Suppressor macrophage (primary cell): ENCODE measurements around the gene YY1AP1.
"Not testable (repeated sequence)": the region's sequence is repeated elsewhere in the genome, so short reads cannot be mapped to it uniquely, and the experiment has no call there.

Experiments used
- DNase-seq, 4 experiments: peaks; one replicate each; pipeline ENCODE4 v3.0.0-alpha.2; 2020 to 2022

YY1AP1 gene

DNA sequence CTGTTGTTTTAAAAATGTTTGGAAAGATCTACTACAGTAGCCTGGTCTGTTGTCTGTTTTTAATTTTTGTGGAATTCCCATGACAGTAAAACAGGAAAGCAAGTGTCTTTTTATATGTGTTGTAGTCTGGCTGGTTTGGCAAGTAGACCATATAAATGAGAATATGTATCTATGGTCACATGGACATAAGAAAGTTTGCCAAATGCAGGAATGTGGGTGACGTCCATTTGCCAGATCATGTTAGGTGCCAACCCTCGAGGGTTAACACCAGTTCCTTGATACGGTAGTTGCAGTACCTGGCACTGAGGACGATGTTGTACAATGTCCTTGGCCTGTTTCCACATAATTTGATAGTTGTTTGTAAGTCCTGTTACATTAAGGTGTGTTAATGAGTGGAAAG is 6.5 kb upstream of the YY1AP1 start:
- no peak for DNase-seq

DNA sequence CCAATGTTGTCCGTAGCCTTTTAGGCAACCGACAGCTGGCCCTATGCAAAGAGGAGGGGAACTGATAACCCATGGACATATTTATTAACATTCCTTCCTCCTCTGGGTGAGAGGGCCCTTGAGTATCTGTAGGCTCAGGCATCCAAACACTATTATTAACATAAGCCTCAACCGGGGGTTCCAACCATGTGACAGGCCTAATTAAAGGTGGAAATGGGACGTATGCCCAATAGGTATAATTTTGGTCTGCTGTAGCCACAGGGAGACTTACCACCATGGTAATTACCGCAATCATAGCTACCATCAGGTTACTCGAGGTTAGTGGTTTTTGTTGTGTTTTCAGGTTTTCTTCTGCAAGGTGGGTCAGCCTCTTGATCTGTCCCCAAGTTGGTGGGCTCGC is 5.6 kb upstream of the YY1AP1 start:
- no peak for DNase-seq

DNA sequence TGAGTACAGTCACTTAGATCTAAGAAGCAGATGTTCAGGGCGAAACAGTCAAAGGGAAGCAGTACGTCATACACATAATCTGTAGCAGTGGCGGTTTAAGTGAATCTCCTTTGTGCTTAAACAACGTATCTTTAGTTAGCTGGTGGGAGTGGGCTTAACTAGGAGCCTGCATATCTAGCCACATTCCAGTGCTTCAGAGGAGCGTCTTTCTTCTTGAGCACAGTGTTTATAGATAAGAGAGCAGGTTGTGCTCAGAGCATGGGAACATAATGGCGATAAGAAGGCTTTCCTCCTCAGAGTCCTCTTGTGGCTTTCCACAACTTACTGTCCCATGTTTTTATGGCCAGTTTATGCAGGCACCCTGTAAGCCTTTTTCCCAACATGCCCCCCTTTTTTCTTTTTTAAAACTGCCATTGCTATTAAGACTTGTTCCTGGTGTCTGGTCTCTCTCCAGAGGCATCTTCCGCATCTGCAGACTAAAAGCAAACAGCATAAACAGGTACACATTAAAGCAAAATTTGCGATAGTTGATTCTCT is 3.5 kb upstream of the YY1AP1 start:
- no peak for DNase-seq

DNA sequence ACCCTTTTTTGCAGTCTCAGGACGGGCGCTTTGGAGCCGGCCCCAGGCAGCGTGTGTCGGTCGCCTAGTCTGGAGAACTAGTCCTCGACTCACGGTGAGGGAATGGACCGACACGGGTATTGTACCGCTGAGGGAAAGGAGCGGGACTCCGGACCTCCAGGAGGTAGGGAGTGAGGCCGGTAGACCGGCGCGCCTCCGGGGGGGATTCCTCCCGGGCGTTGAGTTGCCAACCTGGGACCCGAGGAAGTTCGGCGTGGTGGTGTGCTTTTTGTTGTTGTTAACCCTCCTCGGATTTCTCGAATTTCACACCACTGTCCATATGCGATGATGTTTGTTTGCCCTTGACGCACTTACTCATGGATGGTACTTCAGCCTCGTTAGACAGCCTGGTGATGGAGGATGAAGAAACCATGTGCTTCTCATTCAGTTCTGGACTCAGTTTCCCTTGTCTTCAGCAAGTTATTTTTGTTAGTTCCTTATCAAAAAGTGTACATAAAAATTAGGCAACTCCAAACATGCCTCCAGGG is 570 bp upstream of the YY1AP1 start, which contains the start of gene DAP3:
DAP3 (plus strand) TSS at position 11 of the 527 bp plus-strand sequence. CDS start 20,689 bp downstream, outside the sequence.
- peak in 2 of 4 experiments; percentile 90 to 92 for DNase-seq

DNA sequence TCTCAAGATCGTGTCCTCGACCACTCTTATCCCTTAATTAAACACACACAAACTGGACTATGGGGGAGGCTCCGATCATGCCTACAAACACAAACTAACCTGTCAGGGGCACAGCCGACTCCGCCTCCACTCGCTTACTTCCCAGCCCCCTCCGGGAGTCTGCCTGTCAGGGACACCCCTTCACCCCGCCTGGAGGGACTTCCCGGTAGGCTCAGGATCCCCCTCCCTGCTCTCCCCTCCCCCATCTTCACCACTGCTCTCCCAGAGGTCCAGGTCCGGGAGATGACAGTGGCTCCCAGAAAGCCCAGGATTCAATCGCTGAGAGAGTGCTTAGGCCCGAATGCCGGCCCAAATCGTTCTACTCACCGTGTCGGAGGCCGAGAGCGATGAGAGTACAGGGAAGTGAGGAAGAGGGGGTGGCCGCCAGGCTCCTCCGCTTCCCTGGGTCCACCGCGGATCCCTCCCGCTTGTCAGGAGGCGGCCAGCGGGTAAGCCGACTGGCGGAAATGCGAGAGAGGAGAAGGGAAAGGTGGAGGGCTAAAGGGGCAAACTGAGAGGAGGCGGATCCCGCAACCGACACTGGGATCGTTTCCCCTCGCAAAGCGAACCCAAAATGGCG is 760 bp downstream of the YY1AP1 start:
- DNase-seq = peak in 1 of 4 experiments; percentile 60

DNA sequence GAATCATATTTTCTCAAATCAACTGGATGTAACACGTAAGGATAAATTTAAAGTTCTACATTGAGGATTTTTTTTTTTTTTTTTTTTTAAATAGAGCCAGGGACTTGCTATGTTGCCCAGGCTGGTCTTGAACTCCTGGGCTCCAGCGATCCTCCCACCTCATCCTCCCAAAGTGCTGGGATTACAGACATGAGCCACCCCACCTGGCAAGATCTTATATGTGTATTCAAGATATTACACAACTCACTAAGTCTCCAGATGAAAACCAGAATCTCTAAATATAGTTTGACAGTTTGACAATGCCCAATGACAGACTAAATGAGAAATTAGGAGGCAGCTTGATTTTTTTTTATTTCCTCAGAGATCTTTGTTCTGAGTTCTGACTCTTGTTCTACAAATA is 6.8 kb downstream of the YY1AP1 start:
- DNase-seq = no peak

DNA sequence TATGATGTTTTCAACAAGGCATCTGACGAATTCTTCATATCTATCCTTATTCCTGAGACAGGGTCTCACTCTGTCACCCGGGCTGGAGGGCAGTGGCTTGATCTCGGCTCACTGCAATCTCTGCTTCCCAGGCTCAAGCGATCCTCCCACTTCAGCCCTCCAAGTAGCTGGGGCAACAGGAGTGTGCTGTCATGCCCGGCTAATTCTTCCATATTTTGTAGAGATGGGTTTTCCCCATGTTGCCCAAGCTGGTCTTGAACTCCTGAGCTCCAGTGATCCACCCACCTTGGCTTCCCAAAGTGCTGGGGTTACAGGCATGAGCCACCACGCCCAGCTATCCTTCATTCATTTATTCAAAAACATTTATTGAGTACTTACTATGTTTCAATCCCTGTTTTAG is 8.0 kb downstream of the YY1AP1 start:
- DNase-seq = peak in 2 of 4 experiments; percentile 15 to 22

DNA sequence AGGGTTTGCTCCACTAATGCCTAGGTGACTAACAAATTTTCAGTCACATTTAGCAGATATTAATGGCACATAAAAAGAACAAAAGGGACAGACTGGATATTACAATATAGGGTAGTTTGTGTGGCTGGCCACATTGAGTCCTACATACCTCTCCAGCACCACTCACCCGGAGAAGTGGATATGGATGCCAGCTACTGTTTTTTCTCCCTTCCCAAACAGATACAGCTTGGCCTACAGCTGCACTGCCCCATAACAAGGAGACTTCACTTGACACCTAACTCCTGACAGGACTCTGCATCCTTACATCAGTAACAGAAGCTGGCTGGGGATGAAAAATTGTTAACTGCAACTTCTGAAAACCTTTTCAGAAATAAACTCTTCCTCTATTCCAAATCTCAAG is 9.6 kb downstream of the YY1AP1 start:
- not testable (repeated sequence) for DNase-seq

DNA sequence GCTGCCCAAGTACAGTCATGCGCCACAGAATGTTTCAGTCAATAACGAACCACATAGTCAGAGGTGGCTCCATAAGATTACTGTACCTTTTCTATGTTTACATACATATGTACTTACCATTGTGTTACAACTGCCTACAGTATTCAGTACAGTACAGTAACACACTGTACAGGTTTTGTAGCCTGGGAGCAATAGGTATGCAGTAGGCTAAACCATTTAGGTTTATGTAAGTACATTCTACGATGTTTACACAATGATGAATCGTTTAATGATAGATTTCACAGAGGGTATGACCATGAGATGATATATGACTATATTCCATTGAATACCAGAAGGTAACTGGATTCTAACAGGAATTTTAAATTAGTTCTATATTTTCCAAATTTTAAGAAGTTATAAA is 10.5 kb downstream of the YY1AP1 start:
- no peak for DNase-seq

DNA sequence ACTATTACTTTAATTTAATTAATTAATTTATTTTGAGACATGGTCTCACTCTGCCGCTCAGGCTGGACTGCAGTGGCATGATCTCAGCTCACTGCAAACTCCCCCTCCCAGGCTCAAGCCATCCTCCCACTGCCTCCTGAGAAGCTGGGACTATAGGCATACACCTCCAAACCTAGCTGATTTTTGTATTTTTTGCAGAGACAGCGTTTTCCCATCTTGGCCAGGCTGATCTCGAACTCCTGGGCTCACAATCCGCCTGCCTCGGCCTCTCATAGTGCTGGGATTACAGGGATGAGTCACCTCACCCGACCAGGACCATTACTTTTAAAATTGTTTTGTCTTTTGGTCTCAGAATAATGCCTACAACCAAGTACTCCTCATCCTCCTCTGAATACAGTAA is 15.6 kb downstream of the YY1AP1 start:
- no peak for DNase-seq

GRCh38 chr1:155671750-155672149 is 16.8 kb downstream of the YY1AP1 start:
- no peak for DNase-seq

DNA sequence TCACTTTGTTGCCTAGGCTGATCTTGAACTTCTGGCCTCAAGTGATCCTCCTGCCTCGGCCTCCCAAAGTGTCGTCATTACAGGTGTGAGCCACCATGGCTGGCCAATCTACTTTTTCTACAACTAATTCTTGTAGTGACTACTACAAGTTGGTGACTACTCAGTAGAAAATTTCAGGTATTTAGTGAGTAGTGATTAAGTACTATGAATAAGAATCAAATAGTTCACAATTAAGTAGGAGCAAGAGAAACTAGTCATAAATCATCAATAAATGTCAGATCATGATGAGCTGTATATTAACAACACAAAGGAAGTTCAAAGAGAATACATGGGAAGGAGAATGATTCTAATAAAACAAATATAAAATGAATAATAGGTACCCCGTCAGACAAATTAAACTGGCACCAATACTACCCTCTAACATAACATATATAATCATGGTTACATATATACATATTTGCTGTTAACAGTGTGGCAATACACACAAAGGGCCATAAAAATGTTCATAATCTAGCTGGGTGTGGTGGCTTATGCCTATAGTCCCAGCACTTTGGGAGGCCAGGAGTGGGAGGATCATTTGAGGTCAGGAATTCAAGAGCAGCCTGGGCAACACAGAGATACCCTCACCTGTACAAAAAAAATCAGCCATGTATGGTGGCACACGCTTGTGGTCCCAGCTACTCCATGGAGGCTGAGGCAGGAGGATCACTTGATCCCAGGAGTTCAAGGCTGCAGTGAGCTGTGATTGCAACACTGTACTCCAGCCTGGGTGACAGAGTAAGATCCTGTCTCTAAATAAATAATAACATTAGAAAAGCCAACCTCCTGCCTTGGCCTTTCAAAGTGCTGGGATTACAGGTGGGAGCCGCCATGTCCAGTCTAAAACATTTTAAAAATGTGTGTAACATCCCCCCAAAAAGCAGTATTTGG is 19.1 kb downstream of the YY1AP1 start:
- no peak for DNase-seq

DNA sequence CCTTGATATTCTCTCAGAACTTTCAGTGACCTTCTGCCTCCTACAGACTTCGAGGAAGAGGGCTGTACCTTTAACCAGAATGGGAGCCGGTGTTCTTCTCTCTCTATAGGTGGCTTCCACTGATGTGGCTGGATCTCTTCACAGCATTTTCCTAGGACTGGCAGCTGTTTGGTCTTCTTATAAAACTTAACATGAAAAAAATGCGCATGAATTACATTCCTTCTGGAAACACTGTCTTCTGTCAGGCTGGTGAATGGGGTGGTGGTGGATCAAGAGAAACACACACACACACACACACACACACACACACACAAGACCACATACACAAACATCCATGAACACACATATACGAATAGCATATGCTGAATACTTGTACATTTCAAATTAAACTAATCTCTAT is 27.3 kb downstream of the YY1AP1 start:
- DNase-seq = not testable (repeated sequence)

DNA sequence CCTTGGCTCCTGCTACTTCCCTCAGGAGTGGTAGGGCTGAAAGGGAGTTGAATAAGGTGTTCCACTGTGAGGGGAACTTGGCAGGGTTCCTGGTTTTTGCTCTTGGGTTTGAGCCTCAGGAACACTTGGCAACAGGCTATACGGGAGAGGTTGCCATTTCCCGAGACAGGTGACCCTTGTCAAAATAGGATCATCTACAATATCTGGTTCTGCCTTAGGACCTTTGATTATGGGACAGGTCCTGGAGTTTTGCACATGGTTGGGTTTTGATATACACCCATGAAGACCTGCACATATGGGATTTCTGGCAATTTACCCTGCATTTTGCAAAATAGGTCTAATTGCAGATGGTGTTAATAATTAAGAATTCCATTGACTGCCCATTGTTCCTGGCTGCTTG is 31.1 kb downstream of the YY1AP1 start:
- DNase-seq = no peak

- DNase-seq = no peak
These were observed 35.6 kb downstream of the YY1AP1 start for GRCh38 chr1:155652951-155653350.

- DNase-seq = no peak
These were observed 36.5 kb downstream of the YY1AP1 start for GRCh38 chr1:155651861-155652661.

DNA sequence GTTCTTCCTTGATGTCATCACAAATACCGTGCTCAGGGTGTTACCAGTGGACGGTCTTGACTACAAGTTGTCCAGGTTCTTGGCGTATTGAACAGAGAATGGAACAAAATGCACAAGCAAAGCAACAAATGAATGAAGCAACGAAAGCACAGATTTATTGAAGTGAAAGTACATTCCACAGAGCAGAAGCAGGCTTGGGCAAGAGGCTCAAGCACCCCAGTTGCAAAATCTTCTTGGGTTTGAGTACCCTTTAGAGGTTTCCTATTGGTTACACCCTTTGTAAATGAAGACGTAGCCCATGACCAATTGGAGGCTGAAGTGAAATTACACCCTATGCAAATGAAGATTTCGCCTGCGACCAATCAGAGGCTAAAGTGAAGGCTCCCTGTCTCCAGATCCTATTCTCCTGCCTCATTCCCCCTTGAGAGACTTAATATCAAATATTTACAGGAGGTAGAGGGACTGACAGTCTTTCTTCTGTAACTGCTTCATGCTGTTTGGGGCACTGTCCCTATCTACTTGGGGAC is 38.3 kb downstream of the YY1AP1 start:
- peak in 3 of 4 experiments; percentile 17 to 46 (median 25) for DNase-seq

DNA sequence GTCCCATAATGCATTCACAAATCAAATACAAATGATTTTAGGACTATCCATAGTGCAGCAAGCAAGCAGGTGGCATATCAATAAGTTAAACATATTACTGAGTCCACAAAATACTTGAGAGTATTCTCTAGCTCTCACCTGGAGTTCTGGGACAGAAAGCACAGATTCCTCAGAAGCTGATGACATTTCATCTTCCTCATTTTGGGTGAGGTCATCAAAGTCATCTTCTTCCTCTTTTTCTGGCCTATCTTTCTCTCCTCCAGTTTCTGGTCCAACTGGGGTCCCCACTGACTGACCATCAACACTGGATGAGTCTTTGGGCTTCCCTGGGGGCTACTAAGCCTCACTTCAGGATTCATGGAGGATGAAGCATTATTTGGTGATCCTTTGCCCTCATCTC is 38.9 kb downstream of the YY1AP1 start:
- DNase-seq = peak; percentile 38 to 73 (median 60)

DNA sequence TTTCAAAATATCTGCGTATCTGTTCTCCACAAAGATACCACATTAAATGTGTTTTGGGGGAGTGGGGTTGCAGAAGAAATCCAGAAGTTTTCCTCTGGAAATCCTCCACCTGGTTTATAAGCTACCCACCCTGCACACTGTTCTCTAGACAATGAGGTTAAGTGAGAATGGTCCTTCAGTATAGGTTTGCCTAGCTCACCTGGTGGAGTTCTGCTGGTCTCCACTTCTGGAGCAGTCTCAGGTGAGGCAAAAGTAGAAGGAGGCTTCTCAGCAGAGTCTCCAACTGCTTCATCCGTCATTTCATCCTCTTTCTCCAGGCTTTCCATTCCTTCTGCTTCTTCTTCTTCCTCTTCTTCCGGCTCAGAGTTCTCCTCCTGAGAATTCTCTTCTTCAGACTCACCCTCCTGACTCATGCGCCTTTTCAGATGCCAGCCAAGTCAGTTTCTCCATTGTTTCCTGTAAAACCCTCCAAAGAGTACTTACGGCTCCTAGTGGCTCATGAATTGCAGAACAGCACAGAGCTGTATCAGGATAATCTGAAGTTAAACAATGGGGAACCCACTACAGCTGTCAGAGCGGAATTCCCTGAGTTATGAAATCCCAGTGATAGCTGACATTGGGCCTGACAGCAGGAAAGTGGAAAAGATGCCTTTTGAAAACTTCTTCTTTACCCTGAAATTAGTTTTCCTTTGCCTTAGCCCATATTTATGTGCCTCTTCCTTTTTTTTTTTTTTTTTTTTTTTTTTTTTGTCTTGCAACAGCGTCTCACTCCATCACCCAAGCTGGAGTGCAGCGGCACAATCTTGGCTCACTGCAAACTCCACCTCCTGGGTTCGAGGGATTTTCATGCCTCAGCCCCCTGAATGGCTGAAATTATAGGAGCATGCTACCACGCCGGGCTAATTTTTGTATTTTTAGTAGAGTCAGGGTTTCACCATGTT is 40.1 kb downstream of the YY1AP1 start:
- peak; percentile 78 to 90 (median 83) for DNase-seq

- peak; percentile 56 to 80 (median 70) for DNase-seq
These were observed 42.3 kb downstream of the YY1AP1 start for GRCh38 chr1:155646307-155646706.

GRCh38 chr1:155645648-155646047 is 42.9 kb downstream of the YY1AP1 start:
- DNase-seq = no peak
